HepG2 (cell line): Measurements from ENCODE around the gene OR6S1. TPM values are rescaled to one million over a fixed set of nuclear protein-coding genes. Genes with fewer than 3 reads are reported as not detected.
A peak's percentile ranks its signal among the peaks of the same experiment; 100 is the strongest.

Source experiments
- ESRRA ChIP-seq: sonication (generic); formaldehyde crosslinking; IDR thresholded peaks from 2 replicates; pipeline ENCODE4 v1.5.1; 2020; ENCODE audit warnings: mild to moderate bottlenecking, low read depth, missing genetic modification reagents
- FOXC1 ChIP-seq: sonication (generic); formaldehyde crosslinking; IDR thresholded peaks from 2 replicates; pipeline ENCODE4 v1.8.0; 2022; ENCODE audit warnings: mild to moderate bottlenecking, missing genetic modification reagents, borderline replicate concordance
- MAF1 ChIP-seq: sonication (generic); formaldehyde crosslinking; IDR thresholded peaks from 2 replicates; pipeline ENCODE4 v1.5.0; 2020; ENCODE audit warnings: missing genetic modification reagents, borderline replicate concordance
- MED8 ChIP-seq: sonication (generic); formaldehyde crosslinking; IDR thresholded peaks from 2 replicates; pipeline ENCODE4 v1.8.1; 2023; ENCODE audit warnings: mild to moderate bottlenecking, missing genetic modification reagents; ENCODE audit not compliant: insufficient replicate concordance
- MTA1 ChIP-seq: sonication (generic); formaldehyde crosslinking; IDR thresholded peaks from 2 replicates; pipeline ENCODE4 v1.4.0; 2020; ENCODE audit warnings: missing genetic modification reagents, mild to moderate bottlenecking, borderline replicate concordance
- NFAT5 ChIP-seq: sonication (generic); formaldehyde crosslinking; IDR thresholded peaks from 2 replicates; pipeline ENCODE4 v1.4.0; 2020; ENCODE audit warnings: missing genetic modification reagents
- RNF2 ChIP-seq: fragments of 450-650 bp; conservative IDR thresholded peaks from 2 replicates; pipeline ENCODE4 v1.6.1; 2016; ENCODE audit warnings: low read depth
- TCF7 ChIP-seq: sonication (generic); IDR thresholded peaks from 2 replicates; pipeline ENCODE4 v1.6.1; 2016; ENCODE audit warnings: antibody characterized with exemption, low read depth
- TEF ChIP-seq: sonication (generic); formaldehyde crosslinking; IDR thresholded peaks from 2 replicates; pipeline ENCODE4 v1.5.0; 2020; ENCODE audit warnings: missing genetic modification reagents
- XRCC5 ChIP-seq: fragments of 200-400 bp; formaldehyde crosslinking; optimal IDR thresholded peaks from 2 replicates; pipeline ENCODE3; 2017; ENCODE audit warnings: mild to moderate bottlenecking, low read length
- ZBTB10 ChIP-seq: sonication (generic); formaldehyde crosslinking; IDR thresholded peaks from 2 replicates; pipeline ENCODE4 v1.4.0; 2020; ENCODE audit warnings: missing genetic modification reagents, borderline replicate concordance
- ZIK1 ChIP-seq: sonication (generic); formaldehyde crosslinking; IDR thresholded peaks from 2 replicates; pipeline ENCODE4 v1.5.0; 2020; ENCODE audit warnings: mild to moderate bottlenecking, low read depth, missing genetic modification reagents, borderline replicate concordance
- ZNF143 ChIP-seq: sonication (generic); formaldehyde crosslinking; IDR thresholded peaks from 2 replicates; pipeline ENCODE4 v1.4.0; 2020; ENCODE audit warnings: missing genetic modification reagents
- ZNF550 ChIP-seq: sonication (generic); formaldehyde crosslinking; IDR thresholded peaks from 2 replicates; pipeline ENCODE4 v1.4.0; 2020; ENCODE audit warnings: mild to moderate bottlenecking, missing genetic modification reagents, borderline replicate concordance
- ZNF577 ChIP-seq: sonication (generic); formaldehyde crosslinking; IDR thresholded peaks from 2 replicates; pipeline ENCODE4 v1.4.0; 2020; ENCODE audit warnings: mild to moderate bottlenecking, low read depth, missing genetic modification reagents, borderline replicate concordance
- polyA plus RNA-seq, 8 experiments: library from polyadenylated mRNA; depleted of rRNA in 3 of 8; stranded (reverse) in 7 of 8; unstranded in 1 of 8; fragments of >200 nt; fragmentation: Illumina TruSeq in 4 of 8; extraction: Trizol in 4 of 8; gene quantifications; 2 replicates each; pipeline versions ENCODE4 v1.2.1 to v1.2.3, GENCODE V29; 2011 to 2016; ENCODE audit warnings: low read depth in 4 of 8, missing spikeins in 1 of 8, mixed read lengths in 1 of 8; ENCODE audit not compliant: insufficient read depth in 1 of 8
- total RNA-seq, 5 experiments: library from RNA; depleted of rRNA; stranded (reverse); fragments of >200 nt; fragmentation: Illumina TruSeq; extraction: Trizol; gene quantifications; 2 replicates each; pipeline ENCODE4 v1.2.3, GENCODE V29; 2016; ENCODE audit warnings: low read depth in 1 of 5

Gene OR6S1
- total and polyA plus RNA-seq, 2 of the 13 experiments (the other 11 are each of a cell fraction or from before 2014, with no cell fraction given), result 0.09 TPM; not detected in 1

- TF ChIP-seq FOXC1 (CRISPR knock-in tag) (no peak), ESRRA (no peak), MAF1 (no peak), ZNF577 (CRISPR knock-in tag) (0 out of 2 replicates have a peak, but pooled peaks have one; percentile 10), XRCC5 (peak; percentile 3), NFAT5 (CRISPR knock-in tag) (0 out of 2 replicates have a peak, but pooled peaks have one; percentile 9), MTA1 (CRISPR knock-in tag) (no peak), ZNF550 (CRISPR knock-in tag) (0 out of 2 replicates have a peak, but pooled peaks have one; percentile 37), ZNF143 (CRISPR knock-in tag) (no peak; the same call in 1 of the 2 replicates), MED8 (CRISPR knock-in tag) (no peak), TEF (no peak), ZBTB10 (CRISPR knock-in tag) (no peak), RNF2 (no peak), ZIK1 (CRISPR knock-in tag) (0 out of 2 replicates have a peak, but pooled peaks have one; percentile 9), TCF7 (no peak)
- TF ChIP-seq, all 625 proteins: peak for 55
Observed at GRCh38 chr14:20682127-20682434, 40.6 kb upstream of the OR6S1 start (continued).
